ENCODE results near the gene PRKG2.

- no peak for TF ChIP-seq CTCF (IDR thresholded peaks at IDR 0.05)
- no peak for TF ChIP-seq POLR2A (IDR thresholded peaks at IDR 0.05)
Observed at GRCh38 chr4:81204571-81204970, 10.5 kb downstream of the PRKG2 start.
